ENCODE measurements around the gene TLX1. TPM values are rescaled to one million over a fixed set of nuclear protein-coding genes. Genes with fewer than 3 reads are reported as not detected.

TLX1 gene
- total and polyA plus RNA-seq, 12 donors = 0.03 to 0.74 (median 0.27) TPM; not detected in 9

- Histone ChIP-seq H3K9me3 (peaks cover 0 to 2% (median 0%) of the 10 kb centered on the region in 11 donors), H3K27me3 (peaks cover 0 to 95% (median 75%) of the 10 kb centered on the region in 7 donors), H3K4me1 (peaks cover 0 to 9% (median 4%) of the 10 kb centered on the region in 9 donors), H3K36me3 (no peaks in the 10 kb centered on the region), H3K27ac (no peak overlapping the region), H3K4me3 (no peak overlapping the region)
- intact Hi-C loops (cut with DNase I) = loop anchor here in 2 of 10 donors (2.0 to 5.0 kb wide), 2 partner anchors 65 to 408 kb away; partner anchors contain the start of gene LBX1 (in 1 of the 2)
- DNase-seq = no peak
- WGBS, 2 donors = 52 to 58% methylated on average over 4 of the region's 4 CpGs
- ATAC-seq = no peak
- no peak for TF ChIP-seq CTCF (IDR thresholded peaks at IDR 0.05)
These were observed 32.9 kb downstream of the TLX1 start for GRCh38 chr10:101164020-101164419.

GRCh38 chr10:101165736-101166135 is 34.6 kb downstream of the TLX1 start:
- peaks cover 0 to 9% (median 4%) of the 10 kb centered on the region in 9 donors for H3K4me1 ChIP-seq
- DNase-seq = no peak
- no peak overlapping the region for H3K4me3 ChIP-seq
- intact Hi-C loops (cut with DNase I) = loop anchor here in 1 of 10 donors (2.0 kb wide), 1 partner anchor 63 kb away; the partner anchor contains the start of gene LBX1
- no peak overlapping the region for H3K27ac ChIP-seq
- no peaks in the 10 kb centered on the region for H3K36me3 ChIP-seq
- peaks cover 0 to 97% (median 74%) of the 10 kb centered on the region in 7 donors for H3K27me3 ChIP-seq
- TF ChIP-seq CTCF (IDR thresholded peaks at IDR 0.05) = no peak
- WGBS, 2 donors = 77 to 82% methylated on average over 3 of the region's 3 CpGs
- no peak for ATAC-seq
- H3K9me3 ChIP-seq = peaks cover 0 to 2% (median 0%) of the 10 kb centered on the region in 11 donors

- TF ChIP-seq CTCF (IDR thresholded peaks at IDR 0.05) = no peak
- H3K27ac ChIP-seq = no peak overlapping the region
- peaks cover 0 to 97% (median 73%) of the 10 kb centered on the region in 7 donors for H3K27me3 ChIP-seq
- peaks cover 0 to 9% (median 4%) of the 10 kb centered on the region in 9 donors for H3K4me1 ChIP-seq
- no peak overlapping the region for H3K4me3 ChIP-seq
- H3K9me3 ChIP-seq = peaks cover 0 to 2% (median 0%) of the 10 kb centered on the region in 11 donors
- ATAC-seq = no peak
- intact Hi-C loops (cut with DNase I) = no loop called here
- no peaks in the 10 kb centered on the region for H3K36me3 ChIP-seq
- DNase-seq = no peak
- WGBS, 2 donors = 88 to 94% methylated on average over 2 of the region's 2 CpGs
These were observed 35.3 kb downstream of the TLX1 start for GRCh38 chr10:101166430-101166829.

- H3K27me3 ChIP-seq = peaks cover 0 to 89% (median 54%) of the 10 kb centered on the region in 7 donors
- no peaks in the 10 kb centered on the region for H3K36me3 ChIP-seq
- H3K27ac ChIP-seq = no peak overlapping the region
- no peak overlapping the region for H3K4me3 ChIP-seq
- peaks cover 0 to 32% (median 17%) of the 10 kb centered on the region in 11 donors for H3K9me3 ChIP-seq
- WGBS, 2 donors = 68 to 73% methylated on average over 2 of the region's 2 CpGs
- intact Hi-C loops (cut with DNase I) = no loop called here
- no peak for TF ChIP-seq CTCF (IDR thresholded peaks at IDR 0.05)
- DNase-seq (no peak), ATAC-seq (no peak)
- no peaks in the 10 kb centered on the region for H3K4me1 ChIP-seq
These were observed 41.6 kb downstream of the TLX1 start for GRCh38 chr10:101172741-101173140.

All from heart right ventricle (tissue), 16 donors.